Measurements from ENCODE around the gene PPFIBP1.

DNA sequence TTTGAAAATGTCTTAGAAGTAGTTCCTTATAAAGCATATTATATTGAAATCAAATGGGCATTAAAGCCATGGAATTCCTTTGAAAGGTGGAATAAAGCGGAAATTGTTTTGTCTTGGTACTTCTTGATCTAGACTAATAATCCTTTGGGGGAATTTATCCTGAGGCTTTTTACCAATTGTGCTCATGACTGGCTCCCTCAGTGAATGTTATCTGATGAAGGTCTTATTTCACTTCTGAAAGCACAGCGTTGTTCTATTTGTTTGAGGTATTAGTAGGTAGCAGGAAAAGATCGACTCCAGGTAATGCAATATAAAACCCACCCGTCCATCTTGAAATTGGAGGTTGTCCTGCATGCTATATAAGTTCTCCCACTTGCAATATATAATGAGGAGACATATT lies 64.8 kb downstream of the PPFIBP1 start:
- TF ChIP-seq, protein P1, sequence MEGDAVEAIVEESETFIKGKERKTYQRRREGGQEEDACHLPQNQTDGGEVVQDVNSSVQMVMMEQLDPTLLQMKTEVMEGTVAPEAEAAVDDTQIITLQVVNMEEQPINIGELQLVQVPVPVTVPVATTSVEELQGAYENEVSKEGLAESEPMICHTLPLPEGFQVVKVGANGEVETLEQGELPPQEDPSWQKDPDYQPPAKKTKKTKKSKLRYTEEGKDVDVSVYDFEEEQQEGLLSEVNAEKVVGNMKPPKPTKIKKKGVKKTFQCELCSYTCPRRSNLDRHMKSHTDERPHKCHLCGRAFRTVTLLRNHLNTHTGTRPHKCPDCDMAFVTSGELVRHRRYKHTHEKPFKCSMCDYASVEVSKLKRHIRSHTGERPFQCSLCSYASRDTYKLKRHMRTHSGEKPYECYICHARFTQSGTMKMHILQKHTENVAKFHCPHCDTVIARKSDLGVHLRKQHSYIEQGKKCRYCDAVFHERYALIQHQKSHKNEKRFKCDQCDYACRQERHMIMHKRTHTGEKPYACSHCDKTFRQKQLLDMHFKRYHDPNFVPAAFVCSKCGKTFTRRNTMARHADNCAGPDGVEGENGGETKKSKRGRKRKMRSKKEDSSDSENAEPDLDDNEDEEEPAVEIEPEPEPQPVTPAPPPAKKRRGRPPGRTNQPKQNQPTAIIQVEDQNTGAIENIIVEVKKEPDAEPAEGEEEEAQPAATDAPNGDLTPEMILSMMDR (IDR thresholded peaks at IDR 0.05), result no peak
- TF ChIP-seq POLR2A (IDR thresholded peaks at IDR 0.05), result no peak
